Measurements from ENCODE around the gene PDK2. TPM values are rescaled to one million over a fixed set of nuclear protein-coding genes. Genes with fewer than 3 reads are reported as not detected.

The PDK2 gene
- total RNA-seq, 4 donors from 2014 or later, result 42.5 to 79.3 (median 64.5) TPM

- Histone ChIP-seq H3K4me1 (peaks cover 0 to 11% of the 10 kb centered on the region in 2 donors), H3K36me3 (peaks cover 39 to 43% of the 10 kb centered on the region in 2 donors), H3K27ac (no peak overlapping the region), H3K27me3 (no peaks in the 10 kb centered on the region), H3K4me3 (replicated peaks in 1 of 3) (no peak overlapping the region), H3K9me3 (no peaks in the 10 kb centered on the region)
- no peak for TF ChIP-seq CTCF (IDR thresholded peaks at IDR 0.05)
- TF ChIP-seq POLR2A (IDR thresholded peaks at IDR 0.05), result no peak
- intact Hi-C loops (cut with DNase I), result no loop called here
- no peak for DNase-seq
- WGBS, 2 donors, result 92 to 96% methylated on average over 15 of the region's 16 CpGs
Observed at GRCh38 chr17:50135316-50136095, 40.4 kb downstream of the PDK2 start.

GRCh38 chr17:50136096-50136687, 41.0 kb downstream of the PDK2 start:
- DNase-seq, result no peak
- H3K27me3 ChIP-seq, result no peaks in the 10 kb centered on the region
- H3K4me1 ChIP-seq, result peaks cover 0 to 12% of the 10 kb centered on the region in 2 donors
- intact Hi-C loops (cut with DNase I), result no loop called here
- WGBS, 2 donors, result 94 to 96% methylated on average over 9 to 11 of the region's 11 CpGs
- H3K4me3 ChIP-seq (replicated peaks in 1 of 3), result no peak overlapping the region
- peaks cover 46 to 50% of the 10 kb centered on the region in 2 donors for H3K36me3 ChIP-seq
- TF ChIP-seq CTCF (IDR thresholded peaks at IDR 0.05) (no peak), POLR2A (IDR thresholded peaks at IDR 0.05) (no peak)
- no peaks in the 10 kb centered on the region for H3K9me3 ChIP-seq
- H3K27ac ChIP-seq, result no peak overlapping the region

- intact Hi-C loops (cut with DNase I), result no loop called here
- Histone ChIP-seq H3K36me3 (peaks cover 47 to 53% of the 10 kb centered on the region in 2 donors), H3K27ac (no peak overlapping the region), H3K4me3 (replicated peaks in 1 of 3) (no peak overlapping the region), H3K27me3 (no peaks in the 10 kb centered on the region), H3K9me3 (no peaks in the 10 kb centered on the region), H3K4me1 (peaks cover 0 to 12% of the 10 kb centered on the region in 2 donors)
- WGBS, 2 donors, result 94% methylated on average over 4 of the region's 4 CpGs
- no peak for DNase-seq
- TF ChIP-seq CTCF (IDR thresholded peaks at IDR 0.05) (no peak), POLR2A (IDR thresholded peaks at IDR 0.05) (no peak)
Observed at GRCh38 chr17:50137042-50137441, 41.9 kb downstream of the PDK2 start.

- 86 to 90% methylated on average over 15 of the region's 15 CpGs for WGBS, 2 donors
- intact Hi-C loops (cut with DNase I), result no loop called here
- DNase-seq, result no peak
- no peaks in the 10 kb centered on the region for H3K27me3 ChIP-seq
- H3K9me3 ChIP-seq, result no peaks in the 10 kb centered on the region
- TF ChIP-seq CTCF (IDR thresholded peaks at IDR 0.05), result no peak
- TF ChIP-seq POLR2A (IDR thresholded peaks at IDR 0.05), result no peak
- H3K4me3 ChIP-seq (replicated peaks in 1 of 3), result no peak overlapping the region
- H3K36me3 ChIP-seq, result peaks cover 64% of the 10 kb centered on the region in 2 donors
- H3K4me1 ChIP-seq, result peaks cover 0 to 4% of the 10 kb centered on the region in 2 donors
- H3K27ac ChIP-seq, result no peak overlapping the region
Observed at GRCh38 chr17:50139185-50139783, 44.1 kb downstream of the PDK2 start.
